Measurements from ENCODE around the gene RGS6.

GRCh38 chr14:72291908-72292688 lies 359.9 kb downstream of the RGS6 start:
- TF ChIP-seq CTCF (IDR thresholded peaks at IDR 0.05) (peak; percentile 48 to 78 (median 68)), POLR2A (IDR thresholded peaks at IDR 0.05) (no peak)

Measured in thyroid gland (tissue), 4 donors.